Stomach (tissue), 4 donors: ENCODE results near the gene NT5C2.

Experiments
- EP300 ChIP-seq: sonication (generic); formaldehyde crosslinking; IDR thresholded peaks from one replicate; pipeline ENCODE4 v1.6.1; 2017; ENCODE audit warnings: antibody characterized with exemption
- POLR2A ChIP-seq, 4 donors: fragments of 450-650 bp; IDR thresholded peaks; one replicate each; pipeline ENCODE4 v1.6.1; 2016; ENCODE audit warnings: antibody characterized with exemption in 4 of 4, control low read depth in 2 of 4, mild to moderate bottlenecking in 1 of 4, moderate library complexity in 1 of 4
- POLR2AphosphoS5 ChIP-seq, 3 donors: sonication (generic); formaldehyde crosslinking; IDR thresholded peaks; one replicate each; pipeline ENCODE4 v1.6.1; 2016; ENCODE audit warnings: antibody characterized with exemption in 3 of 3
- TF ChIP-seq, protein P1 (sequence below), 7 experiments: fragments of 450-650 bp in 4 of 7; fragments of 200-600 bp in 3 of 7; sonication (generic) in 3 of 7; IDR thresholded peaks; one replicate each; pipeline ENCODE4 v1.5.1; 2016 to 2019; ENCODE audit warnings: antibody characterized with exemption in 7 of 7, control low read depth in 2 of 7, mild to moderate bottlenecking in 1 of 7

DNA sequence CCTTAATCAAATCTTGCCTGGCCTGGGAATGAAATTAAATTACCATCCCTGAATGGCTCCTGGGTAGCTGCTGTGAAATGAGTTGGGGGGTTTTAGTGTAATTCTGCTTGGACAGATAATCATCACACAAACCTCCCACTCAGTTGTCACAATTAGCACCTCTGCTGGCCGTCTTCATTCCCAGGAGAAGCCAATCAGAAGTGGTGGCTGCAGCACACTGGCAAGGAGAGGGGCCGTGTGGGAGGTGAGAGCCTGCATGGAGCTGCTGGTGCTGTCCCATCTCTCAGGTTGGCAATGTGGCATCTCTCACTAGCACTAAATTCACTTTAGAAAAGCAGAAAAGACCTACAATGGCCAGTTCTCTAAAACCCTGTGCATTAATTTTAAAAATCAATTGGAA lies 92.5 kb downstream of the NT5C2 start:
- TF ChIP-seq, protein P1, sequence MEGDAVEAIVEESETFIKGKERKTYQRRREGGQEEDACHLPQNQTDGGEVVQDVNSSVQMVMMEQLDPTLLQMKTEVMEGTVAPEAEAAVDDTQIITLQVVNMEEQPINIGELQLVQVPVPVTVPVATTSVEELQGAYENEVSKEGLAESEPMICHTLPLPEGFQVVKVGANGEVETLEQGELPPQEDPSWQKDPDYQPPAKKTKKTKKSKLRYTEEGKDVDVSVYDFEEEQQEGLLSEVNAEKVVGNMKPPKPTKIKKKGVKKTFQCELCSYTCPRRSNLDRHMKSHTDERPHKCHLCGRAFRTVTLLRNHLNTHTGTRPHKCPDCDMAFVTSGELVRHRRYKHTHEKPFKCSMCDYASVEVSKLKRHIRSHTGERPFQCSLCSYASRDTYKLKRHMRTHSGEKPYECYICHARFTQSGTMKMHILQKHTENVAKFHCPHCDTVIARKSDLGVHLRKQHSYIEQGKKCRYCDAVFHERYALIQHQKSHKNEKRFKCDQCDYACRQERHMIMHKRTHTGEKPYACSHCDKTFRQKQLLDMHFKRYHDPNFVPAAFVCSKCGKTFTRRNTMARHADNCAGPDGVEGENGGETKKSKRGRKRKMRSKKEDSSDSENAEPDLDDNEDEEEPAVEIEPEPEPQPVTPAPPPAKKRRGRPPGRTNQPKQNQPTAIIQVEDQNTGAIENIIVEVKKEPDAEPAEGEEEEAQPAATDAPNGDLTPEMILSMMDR (IDR thresholded peaks at IDR 0.05) = no peak
- TF ChIP-seq POLR2AphosphoS5 (IDR thresholded peaks at IDR 0.05) (no peak), POLR2A (IDR thresholded peaks at IDR 0.05) (no peak), EP300 (no peak)
